A673 (cell line): ENCODE results near the gene FRMD6. TPM values are rescaled to one million over a fixed set of nuclear protein-coding genes. Genes with fewer than 3 reads are reported as not detected.

ENCODE experiments used
- BruUV-seq: library from RNA; stranded (reverse); fragments of 400-500 nt; replicated peaks from 2 replicates; lab custom pipeline; 2021; lab: Mats Ljungman, UMichigan
- CTCF ChIA-PET: fragments of 300-600 bp; sonication (Branson Sonifier 250); formaldehyde crosslinking; loops from one replicate; lab custom pipeline; 2022; ENCODE audit warnings: antibody characterized with exemption; lab: Charles Lee
- POLR2A ChIA-PET: fragments of 300-600 bp; sonication (Branson Sonifier 250); formaldehyde crosslinking; loops from one replicate; lab custom pipeline; 2022; ENCODE audit warnings: antibody characterized with exemption; ENCODE audit not compliant: low non-redundant PET; lab: Charles Lee
- DNase-seq: peaks from one replicate; pipeline ENCODE4 v3.0.0-alpha.2; 2015; ENCODE audit warnings: low spot score
- H3K27ac ChIP-seq: fragments of 200-600 bp; sonication (generic); 2 replicates; pipeline ENCODE4 v1.5.1; 2016; ENCODE audit warnings: mixed run types, low read depth, mild to moderate bottlenecking, mixed read lengths, antibody characterized with exemption, low read length; ENCODE audit not compliant: poor library complexity, severe bottlenecking
- H3K27me3 ChIP-seq: fragments of 200-600 bp; sonication (generic); replicated peaks from 2 replicates; pipeline ENCODE4 v1.6.1; 2017; ENCODE audit warnings: mixed run types, low read depth, mild to moderate bottlenecking, mixed read lengths, antibody characterized with exemption, low read length; ENCODE audit not compliant: insufficient read depth, poor library complexity
- H3K36me3 ChIP-seq: fragments of 200-600 bp; sonication (generic); 2 replicates; pipeline ENCODE4 v1.6.1; 2016; ENCODE audit warnings: mixed run types, mild to moderate bottlenecking, mixed read lengths, antibody characterized with exemption, low read length; ENCODE audit not compliant: insufficient read depth, poor library complexity, severe bottlenecking
- H3K4me1 ChIP-seq: fragments of 200-600 bp; sonication (generic); 2 replicates; pipeline ENCODE4 v1.6.1; 2017; ENCODE audit warnings: mixed run types, mild to moderate bottlenecking, mixed read lengths, antibody characterized with exemption, low read length; ENCODE audit not compliant: insufficient read depth, poor library complexity, severe bottlenecking
- H3K4me3 ChIP-seq: fragments of 200-600 bp; sonication (generic); 2 replicates; pipeline ENCODE4 v1.5.1; 2016; ENCODE audit warnings: low read depth, mixed run types, mild to moderate bottlenecking, mixed read lengths, low read length; ENCODE audit not compliant: poor library complexity, severe bottlenecking
- H3K9me3 ChIP-seq: fragments of 200-600 bp; sonication (generic); 2 replicates; pipeline ENCODE4 v1.6.1; 2016; ENCODE audit warnings: mixed run types, low read depth, mild to moderate bottlenecking, mixed read lengths, antibody characterized with exemption, low read length; ENCODE audit not compliant: poor library complexity, severe bottlenecking
- CTCF ChIP-seq: fragments of 300-800, 200-600 bp; sonication (generic); conservative IDR thresholded peaks from 2 replicates; pipeline ENCODE4 v1.5.1; 2017; ENCODE audit warnings: low read depth, mild to moderate bottlenecking, antibody characterized with exemption, low read length, moderate library complexity, mixed read lengths
- EZH2 ChIP-seq: fragments of 200-600 bp; sonication (generic); IDR thresholded peaks from 2 replicates; pipeline ENCODE4 v1.6.1; 2017; ENCODE audit warnings: borderline replicate concordance, low read depth, mild to moderate bottlenecking, mixed read lengths, antibody characterized with exemption, low read length; ENCODE audit not compliant: poor library complexity, severe bottlenecking
- intact Hi-C: fragments of 100-400 bp; cut with micrococcal nuclease; formaldehyde crosslinking; loops from one replicate; pipeline ENCODE4 v1.10.0; 2022; ENCODE audit not compliant: unreplicated experiment
- total RNA-seq: library from RNA; stranded (reverse); gene quantifications from 2 replicates; pipeline ENCODE4 v1.2.3, GENCODE V29; 2021

FRMD6 gene
- total RNA-seq, 1 experiment from 2014 or later: 27.6 TPM

- intact Hi-C loops: no loop called here
- ChIA-PET CTCF (no interaction called here), POLR2A (no interaction called here)
- peaks cover 20% of the 10 kb centered on the region for H3K4me1 ChIP-seq
- no peak overlapping the region for H3K4me3 ChIP-seq
- no peak for DNase-seq
- TF ChIP-seq CTCF (no peak), EZH2 (no peak)
- H3K9me3 ChIP-seq: no peaks in the 10 kb centered on the region
- no peak overlapping the region for H3K27ac ChIP-seq
- no TSS peak for BruUV-seq
- no peaks in the 10 kb centered on the region for H3K36me3 ChIP-seq
- no peaks in the 10 kb centered on the region for H3K27me3 ChIP-seq
Measured at GRCh38 chr14:51661504-51661903, 9.8 kb downstream of the FRMD6 start.

- CTCF ChIA-PET: interaction anchor here (0.5 kb wide), 1 partner anchor 385 kb away, joined by 3 read pairs; no protein-coding TSS in a partner anchor
- BruUV-seq: no TSS peak
- no peaks in the 10 kb centered on the region for H3K36me3 ChIP-seq
Measured at GRCh38 chr14:51663783-51664326, 12.1 kb downstream of the FRMD6 start.

GRCh38 chr14:51666070-51666469 lies 14.4 kb downstream of the FRMD6 start:
- intact Hi-C loops: no loop called here
- H3K36me3 ChIP-seq: no peaks in the 10 kb centered on the region
- TF ChIP-seq CTCF (no peak), EZH2 (no peak)
- no peaks in the 10 kb centered on the region for H3K27me3 ChIP-seq
- H3K9me3 ChIP-seq: no peaks in the 10 kb centered on the region
- no peak for DNase-seq
- CTCF ChIA-PET: no interaction called here
- POLR2A ChIA-PET: no interaction called here
- H3K4me3 ChIP-seq: no peak overlapping the region
- no peak overlapping the region for H3K27ac ChIP-seq
- no TSS peak for BruUV-seq
- no peaks in the 10 kb centered on the region for H3K4me1 ChIP-seq

More at GRCh38 chr14:51663783-51664326, 12.1 kb downstream of the FRMD6 start:
- TF ChIP-seq EZH2 (no peak), CTCF (no peak)
- no peak overlapping the region for H3K4me3 ChIP-seq
- no peaks in the 10 kb centered on the region for H3K9me3 ChIP-seq
- H3K4me1 ChIP-seq: peaks cover 9% of the 10 kb centered on the region
- DNase-seq: no peak
- intact Hi-C loops: no loop called here
- POLR2A ChIA-PET: no interaction called here
- no peak overlapping the region for H3K27ac ChIP-seq
- no peaks in the 10 kb centered on the region for H3K27me3 ChIP-seq
